ENCODE measurements around the gene AJAP1.

GRCh38 chr1:4689271-4689935 is 35.0 kb downstream of the AJAP1 start:
- TF ChIP-seq POLR2A (IDR thresholded peaks at IDR 0.05) (no peak), POLR2AphosphoS5 (IDR thresholded peaks at IDR 0.05) (no peak)

Data from sigmoid colon (tissue), 4 donors.